ENCODE results near the gene MRPL28. TPM values are rescaled to one million over a fixed set of nuclear protein-coding genes. Genes with fewer than 3 reads are reported as not detected.
"Not testable (repeated sequence)": the region's sequence is repeated elsewhere in the genome, so short reads cannot be mapped to it uniquely, and the experiment has no call there.

The MRPL28 gene
- polyA plus RNA-seq, 3 donors = 58.9 to 70.6 (median 61.9) TPM

- no peak for DNase-seq (ENCODE audit: low read depth in 3 of 3, low spot score in 2 of 3)
Observed at GRCh38 chr16:375212-375611, 4.9 kb upstream of the MRPL28 start.

DNA sequence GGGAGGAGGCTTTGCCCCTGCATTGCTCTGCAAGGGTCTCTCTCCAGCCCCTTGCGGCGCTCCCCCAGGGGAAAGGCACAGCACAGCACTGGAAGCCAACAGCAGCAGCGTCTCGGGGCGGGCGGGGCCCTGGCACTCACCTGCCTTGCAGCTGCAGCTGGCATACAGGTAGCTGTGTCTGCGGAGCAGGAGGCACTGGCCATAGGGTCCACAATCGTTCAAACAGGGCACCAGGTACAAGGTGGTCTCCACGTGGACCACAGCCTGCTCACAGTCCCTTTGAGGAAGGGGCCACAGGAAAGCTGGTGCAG is 4.2 kb upstream of the MRPL28 start:
- no peak for DNase-seq (ENCODE audit: low read depth in 3 of 3, low spot score in 2 of 3)

DNA sequence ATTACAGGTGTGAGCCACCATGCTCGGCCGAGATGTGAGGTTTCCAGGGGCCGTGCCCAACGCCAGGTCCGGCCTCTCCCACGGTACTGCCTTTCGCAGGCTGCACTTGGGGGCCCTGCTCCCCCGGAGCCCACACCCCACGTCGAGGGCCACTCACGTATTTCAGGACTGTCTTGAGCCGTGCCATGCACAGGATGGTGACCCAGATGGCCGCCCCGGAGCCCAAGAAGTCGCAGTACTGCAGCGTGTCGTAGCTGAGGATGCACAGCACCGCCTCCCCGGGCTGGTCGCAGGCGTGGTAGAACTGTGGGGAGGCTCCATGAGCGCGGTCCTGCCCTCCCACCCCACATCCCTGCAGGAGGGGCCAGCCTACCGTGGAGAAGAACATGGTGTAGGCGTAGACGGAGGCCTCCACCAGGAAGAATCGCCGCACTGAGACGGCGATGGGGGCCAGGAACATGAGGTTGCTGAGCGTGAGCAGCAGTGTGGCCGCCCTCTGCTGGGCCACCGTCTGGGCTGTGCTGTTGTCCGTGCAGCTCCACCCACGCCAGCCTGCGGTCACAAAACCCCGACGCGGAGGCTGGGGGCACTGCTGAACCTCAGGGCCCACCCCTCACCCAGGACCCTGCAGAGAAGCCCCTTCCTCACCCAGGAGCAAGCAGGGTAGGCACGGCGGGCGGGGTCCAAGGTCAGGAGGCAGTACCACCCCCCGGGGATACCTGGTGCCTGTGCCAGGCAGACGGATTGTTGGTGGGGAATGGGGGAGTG is 3.7 kb upstream of the MRPL28 start:
- DNase-seq (ENCODE audit: low read depth in 3 of 3, low spot score in 2 of 3) = no peak

DNA sequence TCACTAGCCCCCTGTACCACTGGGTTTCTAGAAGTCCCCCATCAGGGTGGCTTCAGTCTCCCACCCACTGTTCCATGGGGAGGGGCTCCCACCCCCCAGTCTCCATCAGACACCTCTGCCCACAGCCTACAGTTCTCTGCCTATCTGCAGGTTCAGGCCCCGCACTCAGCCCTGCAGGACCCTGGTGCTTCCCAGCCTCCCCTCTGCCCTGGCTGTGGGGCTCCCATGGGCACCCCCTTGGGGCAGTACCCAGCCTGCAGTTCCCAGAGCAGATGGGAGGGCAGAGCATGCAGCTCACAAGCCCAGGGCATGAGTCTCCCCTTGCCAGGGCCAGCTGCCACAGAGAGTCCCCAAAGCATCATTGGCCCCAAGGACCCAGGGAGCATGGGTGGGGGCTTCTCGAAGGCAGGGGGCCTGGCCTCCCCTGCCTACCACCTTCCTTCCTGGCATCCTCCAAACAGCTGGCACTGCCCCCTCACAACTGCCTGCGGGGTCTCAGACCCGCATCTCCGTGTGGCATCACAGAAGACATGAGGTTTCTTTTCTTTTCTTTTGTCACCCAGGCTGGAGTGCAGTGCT is 2.8 kb upstream of the MRPL28 start:
- no peak for DNase-seq (ENCODE audit: low read depth in 3 of 3, low spot score in 2 of 3)

- DNase-seq (ENCODE audit: low read depth in 3 of 3, low spot score in 2 of 3) = no peak
Observed at GRCh38 chr16:372302-372983, 2.1 kb upstream of the MRPL28 start.

- DNase-seq (ENCODE audit: low read depth in 3 of 3, low spot score in 2 of 3) = no peak
Observed at GRCh38 chr16:371515-372301, 1.4 kb upstream of the MRPL28 start.

DNA sequence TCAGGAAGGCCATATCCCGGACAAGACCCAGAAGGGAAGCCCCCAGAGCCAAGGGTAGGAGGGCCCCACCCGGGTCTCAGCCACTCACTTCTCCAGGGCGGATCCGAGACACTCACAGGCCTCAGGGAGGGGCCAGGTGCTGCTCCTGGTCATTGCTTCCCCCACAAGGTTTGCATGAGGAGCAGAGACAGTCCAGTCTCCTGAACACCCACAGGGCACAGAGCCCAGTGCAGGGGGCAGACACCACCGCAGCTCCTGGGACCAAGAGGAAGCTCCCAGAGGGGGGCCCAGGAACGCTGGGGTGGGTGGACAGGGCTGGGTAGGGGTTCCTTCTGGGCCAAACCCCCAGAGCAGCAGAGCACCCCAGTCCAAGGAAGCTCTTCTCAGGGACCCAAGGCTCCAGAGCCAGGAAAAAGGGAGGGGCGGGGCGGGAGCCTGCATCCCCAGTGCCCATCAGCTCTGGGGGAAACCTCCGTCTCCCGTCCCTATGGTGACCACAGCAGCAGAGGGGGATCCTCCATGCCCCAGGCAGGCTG is 709 bp upstream of the MRPL28 start:
- DNase-seq (ENCODE audit: low read depth in 3 of 3, low spot score in 2 of 3) = no peak

GRCh38 chr16:369866-370436 is 387 bp downstream of the MRPL28 start:
- no peak for DNase-seq (ENCODE audit: low read depth in 3 of 3, low spot score in 2 of 3)

DNA sequence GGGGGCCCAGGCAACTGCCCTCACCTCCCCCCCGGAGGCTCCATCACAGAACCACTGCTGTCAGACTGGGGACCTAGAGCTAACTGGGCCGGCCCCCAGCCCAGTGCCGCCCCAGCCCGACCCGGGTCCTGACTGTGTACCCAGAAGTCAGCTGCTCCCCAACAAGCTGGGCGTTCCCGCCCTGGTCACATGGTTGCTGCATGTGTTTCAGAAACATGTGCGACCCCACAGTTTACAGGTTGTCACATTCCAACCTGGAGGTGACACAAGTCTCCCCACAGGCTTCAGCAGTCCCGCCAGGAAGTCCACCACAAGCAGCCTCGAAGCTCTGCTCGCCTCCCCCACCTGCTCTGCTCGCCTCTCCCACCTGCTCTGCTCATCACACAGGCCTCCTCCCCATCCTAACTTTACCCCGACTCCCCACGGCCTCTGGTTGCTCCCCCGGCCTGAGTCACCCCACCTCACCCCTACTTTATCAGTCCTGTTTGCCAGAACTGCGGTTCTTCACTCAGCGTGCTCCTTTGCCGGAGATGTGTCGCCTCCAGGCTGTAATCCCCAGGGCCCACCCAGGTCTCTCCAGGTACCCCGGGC is 968 bp downstream of the MRPL28 start:
- no peak for DNase-seq (ENCODE audit: low read depth in 3 of 3, low spot score in 2 of 3)

- no peak for DNase-seq (ENCODE audit: low read depth in 3 of 3, low spot score in 2 of 3)
Observed at GRCh38 chr16:368388-369158, 1.8 kb downstream of the MRPL28 start.

DNA sequence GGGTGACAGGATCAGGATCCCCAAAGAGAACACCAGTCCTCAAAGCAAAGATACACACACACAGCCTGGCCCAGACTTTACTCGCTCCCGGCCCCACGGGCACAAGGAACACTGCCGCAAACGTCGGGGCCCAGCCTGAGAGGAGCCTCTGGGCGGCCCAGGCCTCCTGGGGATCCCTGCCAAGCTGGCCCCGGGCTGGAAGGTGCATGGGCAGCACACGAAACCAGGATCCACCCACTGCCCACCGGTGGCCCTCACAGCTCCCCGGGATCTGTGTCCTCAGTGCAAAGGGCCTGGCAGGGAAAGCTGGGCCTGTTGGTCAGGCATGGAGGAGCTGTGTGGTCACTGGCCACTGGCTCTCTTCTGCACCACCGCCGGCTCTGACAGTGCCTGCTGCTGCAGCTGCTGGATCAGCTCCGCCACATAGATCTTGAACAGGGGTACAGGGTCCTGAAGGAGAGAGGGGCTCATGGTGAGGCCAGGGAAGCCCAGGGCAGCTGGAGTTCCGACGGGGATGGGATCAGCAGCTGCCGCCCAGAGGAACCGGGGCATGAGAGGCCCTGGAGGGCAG is 2.9 kb downstream of the MRPL28 start:
- DNase-seq (ENCODE audit: low read depth in 3 of 3, low spot score in 2 of 3) = no peak

DNA sequence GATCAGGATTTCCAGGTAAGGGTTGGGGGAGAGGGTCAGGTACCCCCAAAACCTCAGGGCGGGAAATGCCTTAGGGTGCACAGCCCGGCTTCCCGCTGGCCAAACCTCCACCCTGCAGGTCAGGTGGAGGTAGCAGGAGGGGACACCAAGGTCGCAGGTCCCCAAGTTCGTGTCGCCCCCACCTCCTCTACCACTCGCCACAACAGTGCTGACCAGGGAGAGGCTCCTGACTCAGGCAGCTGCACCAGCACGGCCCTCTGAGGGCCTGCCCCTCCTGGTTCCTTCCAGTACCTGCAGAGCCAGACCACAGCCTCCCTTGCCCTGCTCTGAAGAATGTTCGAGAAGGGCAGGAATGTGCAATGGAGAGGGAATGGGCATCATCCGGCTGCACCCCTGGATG is 3.9 kb downstream of the MRPL28 start:
- DNase-seq (ENCODE audit: low read depth in 3 of 3, low spot score in 2 of 3) = no peak

- DNase-seq (ENCODE audit: low read depth in 3 of 3, low spot score in 2 of 3) = no peak
Observed at GRCh38 chr16:364595-365491, 5.5 kb downstream of the MRPL28 start.

GRCh38 chr16:363766-364490 is 6.4 kb downstream of the MRPL28 start:
- no peak for DNase-seq (ENCODE audit: low read depth in 3 of 3, low spot score in 2 of 3)

- DNase-seq (ENCODE audit: low read depth in 3 of 3, low spot score in 2 of 3) = no peak
Observed at GRCh38 chr16:363110-363765, 7.1 kb downstream of the MRPL28 start.

DNA sequence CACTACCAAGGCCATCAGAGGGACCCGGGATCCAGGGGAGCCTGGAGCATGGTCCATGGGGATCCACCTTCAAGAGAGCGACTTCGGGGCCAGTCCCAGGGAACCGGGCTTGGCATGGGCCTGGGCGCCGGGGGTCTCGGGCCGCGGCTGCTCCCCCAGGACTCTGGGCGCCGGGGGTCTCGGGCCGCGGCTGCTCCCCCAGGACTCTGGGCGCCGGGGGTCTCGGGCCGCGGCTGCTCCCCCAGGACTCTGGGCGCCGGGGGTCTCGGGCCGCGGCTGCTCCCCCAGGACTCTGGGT is 7.7 kb downstream of the MRPL28 start:
- not testable (repeated sequence) for DNase-seq (ENCODE audit: low read depth in 3 of 3, low spot score in 2 of 3)

All from right renal cortex interstitium (tissue), 3 donors.